GM18505 (cell line): ENCODE results near the gene KITLG.
"Not testable (repeated sequence)": the region's sequence is repeated elsewhere in the genome, so short reads cannot be mapped to it uniquely, and the experiment has no call there.

Experiments used
- ATAC-seq: cut with Tn5 transposase; IDR thresholded peaks from one replicate; pipeline ENCODE4 v1.9.1; 2021; ENCODE audit not compliant: unreplicated experiment
- POLR2A ChIP-seq: IDR thresholded peaks from 4 replicates; pipeline ENCODE4 v1.6.1; 2011; ENCODE audit warnings: borderline replicate concordance; ENCODE audit not compliant: insufficient read depth, insufficient read length; ENCODE audit errors: extremely low read depth

The KITLG gene

DNA sequence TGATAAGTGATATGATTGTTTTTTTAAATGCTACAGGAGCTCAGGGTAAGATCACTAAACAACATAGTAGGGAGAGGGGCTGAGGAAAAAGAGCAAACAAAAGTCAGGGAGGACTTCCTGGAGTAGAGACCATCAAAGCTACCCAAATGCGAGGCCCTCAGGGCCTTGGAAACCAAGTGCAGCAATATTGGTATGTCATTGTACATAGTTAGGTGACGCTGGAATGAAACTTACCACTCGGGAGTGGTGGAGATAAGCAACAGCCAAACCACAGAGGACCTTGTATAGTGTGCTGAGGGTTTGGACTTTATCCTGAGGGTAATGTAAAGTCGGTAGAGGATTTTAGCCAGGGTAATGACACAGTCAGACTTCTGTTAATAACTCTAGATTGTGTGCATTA, 13.8 kb downstream of the KITLG start:
- no peak for TF ChIP-seq POLR2A
- no peak for ATAC-seq

GRCh38 chr12:88562846-88563582, 17.3 kb downstream of the KITLG start:
- ATAC-seq: no peak
- no peak for TF ChIP-seq POLR2A

DNA sequence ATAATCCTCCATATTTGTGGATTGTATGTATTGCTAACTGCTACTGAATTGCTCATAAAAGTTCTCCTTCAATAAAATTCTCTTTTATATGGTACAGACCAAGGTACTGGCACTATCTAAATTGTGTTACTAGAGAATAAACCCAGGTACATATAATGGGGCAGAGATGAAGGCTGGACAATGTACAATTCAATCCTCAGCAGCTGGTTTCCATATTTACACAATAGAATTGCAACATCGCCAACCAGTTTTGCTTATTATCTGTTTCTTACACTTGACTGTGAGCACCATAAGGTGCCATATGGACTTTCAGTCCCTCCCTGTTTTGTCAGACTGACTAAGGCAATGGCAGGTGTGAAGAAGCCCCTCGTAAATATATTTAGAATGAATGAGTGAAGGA, 18.1 kb downstream of the KITLG start:
- ATAC-seq: no peak
- TF ChIP-seq POLR2A: no peak

GRCh38 chr12:88559772-88560171, 20.5 kb downstream of the KITLG start:
- ATAC-seq: no peak
- no peak for TF ChIP-seq POLR2A

DNA sequence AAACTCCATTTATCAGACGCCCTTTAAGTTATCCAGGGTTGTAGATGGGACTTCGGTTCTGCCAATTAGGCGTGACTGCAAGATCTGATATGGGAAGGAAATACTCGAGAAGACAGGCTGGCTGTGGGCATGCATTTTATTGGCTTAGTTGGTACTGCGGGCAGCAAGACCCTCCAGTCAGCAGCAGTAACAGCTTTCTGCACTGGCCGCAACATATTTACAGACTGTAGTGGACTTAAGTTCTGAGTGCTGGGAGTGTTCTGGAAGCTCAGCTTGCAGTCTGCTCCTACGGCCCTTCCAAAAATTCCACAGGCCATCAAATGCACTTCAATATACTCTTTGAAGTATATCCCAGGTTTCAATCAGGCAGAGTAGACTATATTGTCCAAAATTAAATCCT, 21.1 kb downstream of the KITLG start:
- ATAC-seq: no peak
- no peak for TF ChIP-seq POLR2A

GRCh38 chr12:88558340-88558867, 21.9 kb downstream of the KITLG start:
- no peak for ATAC-seq
- no peak for TF ChIP-seq POLR2A

- no peak for ATAC-seq
- no peak for TF ChIP-seq POLR2A
Observed at GRCh38 chr12:88556213-88556774, 24.0 kb downstream of the KITLG start.

DNA sequence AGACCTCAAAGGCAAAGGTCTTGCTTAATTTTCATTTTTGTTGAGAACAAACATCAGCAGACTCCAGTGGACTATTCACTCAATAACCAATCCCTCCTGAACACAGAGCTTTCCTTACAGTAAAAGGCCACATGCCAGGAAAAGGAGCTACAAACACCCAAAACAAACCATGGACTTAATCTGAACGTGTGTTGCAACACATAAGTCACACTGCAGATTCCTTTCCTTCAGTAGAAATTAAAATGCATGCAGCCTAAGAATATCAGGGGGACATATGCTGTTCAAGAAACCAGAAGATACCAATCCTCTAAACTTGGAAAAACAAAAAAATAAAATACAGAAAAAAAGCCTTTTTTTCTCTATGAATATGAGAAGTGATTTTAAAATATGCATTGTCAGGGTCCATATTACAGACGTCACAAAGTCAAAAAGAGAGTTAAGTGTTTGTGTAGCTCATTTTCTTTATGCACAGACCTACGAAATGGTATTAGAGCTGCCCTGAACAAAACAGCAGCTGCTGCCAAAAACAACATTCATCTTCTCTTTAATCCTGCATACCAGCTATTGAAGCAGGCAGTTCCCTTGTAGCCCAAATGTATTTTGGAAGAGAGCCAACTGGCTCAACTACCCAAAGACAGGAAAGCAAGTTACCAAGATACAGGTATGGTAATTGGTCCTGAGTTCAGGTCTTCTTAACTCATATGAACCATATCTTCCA, 26.2 kb downstream of the KITLG start:
- ATAC-seq: no peak

DNA sequence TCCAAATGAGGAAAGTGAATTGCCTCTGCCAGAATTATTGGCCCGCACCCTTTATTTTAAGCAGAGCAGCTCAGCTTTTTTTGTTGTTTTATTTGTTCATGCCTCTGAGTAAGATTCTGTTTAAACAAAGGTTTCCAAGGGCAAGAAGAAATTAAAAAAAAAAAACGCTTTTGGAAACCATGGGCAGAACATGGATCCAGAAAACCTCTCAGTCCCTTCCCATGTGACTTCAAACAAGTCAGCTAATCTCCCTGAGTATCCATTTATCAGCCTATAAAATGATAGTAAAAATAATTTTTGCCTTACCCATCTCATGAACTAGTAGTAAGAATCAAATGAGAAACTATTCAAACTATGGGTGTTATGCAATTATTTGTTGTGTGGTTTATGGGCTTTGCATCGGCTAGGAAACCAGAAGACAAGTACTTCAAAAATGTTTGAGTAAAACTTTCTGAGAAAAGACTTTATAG, 27.6 kb downstream of the KITLG start:
- ATAC-seq: no peak
- no peak for TF ChIP-seq POLR2A

More for the DNA sequence above, 26.2 kb downstream of the KITLG start:
- TF ChIP-seq POLR2A: no peak

DNA sequence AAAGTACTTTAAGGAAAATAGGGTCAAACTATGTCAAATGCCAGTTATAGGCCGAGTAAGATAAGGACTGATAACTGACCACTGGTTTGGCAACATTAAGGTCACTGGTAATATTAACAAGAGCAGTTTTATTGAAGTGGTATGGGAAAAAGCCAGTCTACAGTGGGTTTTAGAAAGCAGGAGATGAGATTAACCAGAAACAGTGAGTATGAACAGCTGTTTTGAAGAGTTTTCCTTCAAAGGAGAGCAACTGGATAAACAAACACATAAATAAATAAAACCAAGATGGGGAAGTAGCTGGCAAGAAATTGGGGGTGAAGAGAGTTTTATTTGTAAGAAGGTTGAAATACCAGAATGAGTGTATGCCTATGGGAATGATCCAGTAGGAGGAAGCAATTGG, 30.3 kb downstream of the KITLG start:
- no peak for ATAC-seq
- no peak for TF ChIP-seq POLR2A

- not testable (repeated sequence) for ATAC-seq
Observed at GRCh38 chr12:88547949-88548348, 32.3 kb downstream of the KITLG start.

DNA sequence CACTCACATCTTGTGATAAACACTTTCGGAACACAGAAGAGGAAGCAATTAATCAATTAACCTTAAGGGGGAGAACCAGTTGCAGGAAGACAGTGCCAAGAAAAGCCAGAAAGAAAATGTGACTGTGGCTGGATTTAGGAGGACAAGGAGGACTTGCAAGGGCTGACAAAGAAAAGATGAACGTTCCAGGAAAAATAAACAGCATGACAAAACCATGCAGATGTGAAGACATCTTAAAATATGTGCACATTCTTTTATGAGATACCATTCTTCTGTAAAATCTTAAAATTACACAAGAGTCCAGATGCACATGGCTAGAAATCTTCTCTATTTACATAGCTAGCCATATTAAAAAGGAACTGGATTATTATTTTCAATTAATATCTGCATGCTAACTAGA, 33.4 kb downstream of the KITLG start:
- ATAC-seq: no peak
- no peak for TF ChIP-seq POLR2A

DNA sequence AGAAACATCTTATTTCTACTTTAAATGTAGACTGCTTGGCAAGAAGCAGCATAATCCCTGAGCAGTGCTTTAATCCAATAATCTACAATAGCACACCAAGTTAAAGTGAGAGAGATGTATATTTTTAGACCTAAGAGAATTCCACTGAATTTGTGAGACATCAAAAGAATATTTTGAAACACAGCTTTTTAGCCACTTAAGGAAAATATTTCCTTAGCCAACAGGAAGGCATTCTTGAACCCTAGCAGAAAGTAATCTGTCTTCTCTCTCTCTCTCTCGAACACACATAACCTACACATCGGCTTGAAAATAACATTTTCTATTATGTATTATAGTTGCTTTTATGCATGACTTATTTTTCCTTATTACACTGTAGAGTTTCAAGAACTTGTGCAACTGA, 34.0 kb downstream of the KITLG start:
- TF ChIP-seq POLR2A: no peak
- ATAC-seq: no peak
